Renal pelvis (tissue), 4 donors: ENCODE data around the gene CFAP100. TPM values are rescaled to one million over a fixed set of nuclear protein-coding genes. Genes with fewer than 3 reads are reported as not detected.

Experiments
- DNase-seq: peaks from one replicate; pipeline ENCODE4 v3.0.0-alpha.2; 2013
- polyA plus RNA-seq, 3 donors: library from polyadenylated mRNA; unstranded; fragments of 120-200 nt; gene quantifications; one replicate each; pipeline ENCODE4 v1.2.1, GENCODE V29; 2013; ENCODE audit not compliant: insufficient read length in 3 of 3

The CFAP100 gene
- polyA plus RNA-seq, 3 donors = 1.1 to 1.7 (median 1.5) TPM

GRCh38 chr3:126440709-126440995 lies 45.9 kb downstream of the CFAP100 start:
- no peak for DNase-seq

GRCh38 chr3:126441256-126441880 lies 46.7 kb downstream of the CFAP100 start:
- no peak for DNase-seq

DNA sequence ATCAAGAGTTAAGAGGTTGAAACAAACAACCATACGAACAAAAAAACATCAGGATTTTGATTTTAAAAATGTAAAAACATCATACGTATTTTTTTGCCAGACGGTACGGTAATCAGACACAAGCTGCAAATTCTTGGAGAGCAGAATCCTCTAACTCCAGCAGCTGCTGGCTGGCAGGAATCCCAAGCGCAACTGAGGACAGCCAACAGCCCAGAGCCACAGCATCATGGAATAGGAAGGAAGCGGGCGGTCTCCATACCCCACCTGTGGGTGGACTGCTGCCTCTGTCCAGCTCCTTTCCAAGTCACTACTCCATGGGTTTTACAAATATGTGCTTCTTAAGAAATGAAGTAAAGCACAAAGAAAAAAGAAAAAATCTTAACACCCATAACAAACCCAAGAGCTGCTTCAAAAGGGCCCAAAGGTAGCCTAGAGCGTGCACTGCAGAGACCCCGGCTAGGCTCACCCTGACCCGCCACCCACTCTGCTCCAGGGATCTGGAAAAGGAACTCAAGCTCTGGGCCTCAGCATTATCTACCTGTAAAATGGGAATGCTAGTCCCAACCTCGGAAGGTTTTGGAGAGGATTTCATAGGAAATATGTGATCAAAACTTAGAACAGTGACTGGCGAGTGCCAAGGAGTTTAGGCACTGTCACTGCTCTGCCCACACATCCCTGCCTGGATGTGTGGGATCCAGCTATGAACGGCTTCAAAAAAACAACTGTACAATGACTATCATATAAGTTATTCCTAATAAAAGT lies 47.6 kb downstream of the CFAP100 start:
- DNase-seq = no peak

DNA sequence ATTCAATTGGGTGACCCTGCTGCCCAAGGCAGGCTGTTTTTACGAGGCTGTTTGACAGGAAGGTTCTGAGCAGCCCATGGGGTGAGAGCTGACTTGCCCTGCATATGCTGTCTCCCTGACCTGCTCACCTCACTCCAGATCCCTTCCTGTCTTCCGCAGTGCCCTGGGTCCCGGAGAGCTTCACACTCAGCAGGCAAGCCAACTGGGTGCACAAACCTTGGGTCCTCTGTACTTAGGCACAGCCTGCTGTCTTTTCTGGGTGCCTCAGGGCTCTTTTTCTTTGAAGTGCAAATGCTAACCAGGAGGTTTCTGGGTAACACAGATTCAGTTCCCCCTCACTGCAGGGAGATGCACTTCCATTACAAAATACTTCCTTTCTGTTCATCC lies 48.1 kb downstream of the CFAP100 start:
- DNase-seq = no peak

GRCh38 chr3:126445506-126445905 lies 50.8 kb downstream of the CFAP100 start:
- DNase-seq = no peak

DNA sequence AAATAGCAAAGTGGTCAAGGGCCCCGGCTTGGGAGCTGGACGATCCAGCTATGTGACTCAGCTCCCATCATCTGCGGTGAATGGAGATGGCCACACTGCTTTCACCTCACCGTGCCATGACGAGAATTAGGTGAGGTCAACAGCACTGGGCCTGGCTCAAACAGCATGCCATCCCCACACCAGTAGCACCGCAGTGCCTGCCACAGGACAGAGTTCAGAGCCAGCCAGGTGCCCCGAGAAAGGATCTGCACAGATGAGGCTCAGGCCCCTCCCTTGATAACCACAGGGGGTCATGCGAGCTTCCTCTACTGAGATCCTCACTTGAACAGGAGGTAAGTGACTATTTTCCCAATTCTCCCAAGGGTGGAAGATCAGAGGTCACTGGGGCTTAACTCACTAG lies 51.6 kb downstream of the CFAP100 start:
- DNase-seq = no peak

DNA sequence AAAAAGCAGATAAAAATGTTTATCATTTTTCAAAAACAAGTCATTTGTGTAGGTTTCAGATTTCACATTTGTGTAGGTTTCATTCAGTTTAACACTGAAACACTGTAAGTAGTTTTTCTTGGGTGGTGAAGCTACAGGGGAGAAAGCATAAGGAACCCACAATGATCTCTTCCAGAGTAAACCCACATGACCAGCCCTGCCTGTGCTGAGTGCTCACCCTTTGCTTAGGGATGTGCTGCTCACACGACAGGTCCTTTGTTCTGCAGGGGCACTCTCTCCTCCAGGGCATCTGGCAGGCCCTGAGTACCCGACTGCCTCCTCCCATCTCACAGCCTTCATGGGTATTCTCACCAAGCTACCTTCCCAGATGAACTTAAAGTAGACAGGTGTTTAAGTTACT lies 52.1 kb downstream of the CFAP100 start:
- DNase-seq = no peak

GRCh38 chr3:126447456-126448106 lies 52.9 kb downstream of the CFAP100 start:
- no peak for DNase-seq

DNA sequence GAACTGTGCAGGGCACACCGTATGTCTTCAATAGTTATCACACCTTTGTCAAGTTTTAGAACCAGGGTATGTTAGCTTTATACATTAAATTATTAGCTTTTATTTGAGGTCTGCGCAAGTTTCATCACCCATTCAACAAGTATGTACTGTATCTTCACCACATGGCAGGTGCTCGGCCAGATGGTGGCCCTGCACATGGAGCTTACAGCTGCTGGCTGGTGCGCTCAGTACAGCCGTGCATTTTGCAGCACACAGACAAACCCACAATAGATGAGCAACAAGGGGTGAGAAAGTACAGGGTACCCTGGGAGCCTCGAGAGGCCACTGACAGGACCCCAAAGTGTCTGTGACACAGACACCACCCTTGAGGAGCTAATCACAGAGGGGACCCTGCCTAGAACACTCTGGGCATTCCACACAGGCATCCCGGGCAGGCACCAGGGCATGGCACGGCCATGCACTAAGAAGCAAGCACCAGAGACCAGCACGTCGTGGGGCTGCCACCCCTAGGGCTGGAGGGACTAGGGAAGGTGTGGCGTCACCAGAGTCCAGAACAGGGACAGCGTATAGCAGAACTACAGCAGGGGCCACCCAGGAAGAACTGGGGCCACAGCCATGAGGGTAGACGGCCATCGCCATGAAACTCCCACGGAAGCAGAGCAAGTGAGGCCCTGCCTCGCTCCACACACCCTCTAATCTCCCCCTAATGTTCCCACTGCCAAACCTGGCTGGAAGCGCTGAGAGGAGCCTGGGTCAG lies 53.6 kb downstream of the CFAP100 start:
- no peak for DNase-seq

DNA sequence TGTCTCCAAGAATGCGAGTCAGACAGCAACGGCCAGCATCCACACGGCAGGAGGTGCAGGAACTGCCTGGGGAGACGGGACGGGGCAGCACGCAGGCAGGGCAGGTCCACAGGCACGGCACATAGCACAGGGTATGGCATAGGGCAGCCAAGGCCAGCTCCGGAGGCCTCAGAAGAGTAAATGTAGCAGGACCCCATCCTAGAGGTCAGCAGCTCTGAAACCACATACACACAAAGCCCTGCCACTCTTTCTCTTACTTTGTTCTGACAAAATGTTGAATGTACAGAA lies 54.1 kb downstream of the CFAP100 start:
- no peak for DNase-seq

- no peak for DNase-seq
These were observed 54.9 kb downstream of the CFAP100 start for GRCh38 chr3:126449621-126450051.

GRCh38 chr3:126450219-126450618 lies 55.5 kb downstream of the CFAP100 start:
- no peak for DNase-seq

DNA sequence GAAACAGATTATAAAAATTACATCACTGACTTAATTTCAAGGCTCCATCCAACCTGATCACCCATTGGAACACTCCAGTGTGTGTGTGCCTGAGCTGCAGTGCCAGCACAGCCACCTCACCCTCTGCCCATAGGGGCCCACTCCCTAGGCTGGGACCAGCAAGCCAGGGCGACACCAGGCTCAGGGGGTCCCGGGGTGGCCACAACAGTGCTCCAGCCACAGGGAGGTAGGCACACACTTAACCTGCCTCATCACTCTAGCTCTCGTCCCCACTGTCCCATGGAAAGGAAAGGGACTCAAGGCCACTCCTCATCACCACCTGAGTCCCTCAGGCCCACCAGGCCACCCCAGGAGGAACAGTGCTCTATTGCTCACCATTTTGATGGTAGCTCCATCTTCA lies 56.0 kb downstream of the CFAP100 start:
- no peak for DNase-seq

- no peak for DNase-seq
These were observed 56.8 kb downstream of the CFAP100 start for GRCh38 chr3:126451511-126451910.

- no peak for DNase-seq
These were observed 57.5 kb downstream of the CFAP100 start for GRCh38 chr3:126452213-126452612.

DNA sequence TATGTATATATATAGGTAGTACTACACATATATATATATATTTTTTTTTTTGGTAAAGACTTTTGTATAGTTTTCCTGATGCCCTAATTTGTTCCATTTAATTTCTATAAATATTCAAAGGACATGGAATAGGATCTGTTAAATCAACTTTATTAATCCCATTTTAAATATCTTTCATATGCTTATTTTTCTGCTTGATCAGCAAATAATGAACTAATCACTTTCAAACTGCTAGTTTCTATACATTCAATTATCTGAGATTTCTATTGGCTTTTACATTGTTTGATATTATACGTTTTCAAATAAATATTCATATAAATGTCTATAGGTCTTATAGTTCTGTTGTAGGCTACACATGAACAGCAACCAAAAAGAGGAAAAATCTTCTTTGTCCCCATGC lies 59.3 kb downstream of the CFAP100 start:
- DNase-seq = no peak

- DNase-seq = no peak
These were observed 59.9 kb downstream of the CFAP100 start for GRCh38 chr3:126454437-126455198.

DNA sequence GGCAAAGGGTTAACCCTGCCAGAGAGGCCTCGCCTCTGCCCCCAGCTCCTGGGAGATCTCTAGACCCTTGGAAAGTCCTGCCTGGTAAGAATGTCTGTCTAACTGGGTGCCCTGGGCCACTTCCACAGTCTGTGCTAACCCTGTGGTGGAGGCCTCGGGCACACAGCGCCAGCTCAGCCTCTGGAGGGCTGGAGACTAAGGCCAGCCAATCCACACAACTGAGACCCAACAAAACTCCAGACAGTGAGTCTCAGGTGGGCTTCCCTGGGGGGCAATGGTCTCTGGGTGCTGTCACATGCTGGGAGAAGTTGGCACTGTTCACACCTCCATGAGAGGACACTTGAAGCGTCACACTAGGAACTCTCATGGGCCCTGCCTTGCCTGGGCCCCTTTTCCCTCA lies 61.5 kb downstream of the CFAP100 start:
- DNase-seq = no peak

DNA sequence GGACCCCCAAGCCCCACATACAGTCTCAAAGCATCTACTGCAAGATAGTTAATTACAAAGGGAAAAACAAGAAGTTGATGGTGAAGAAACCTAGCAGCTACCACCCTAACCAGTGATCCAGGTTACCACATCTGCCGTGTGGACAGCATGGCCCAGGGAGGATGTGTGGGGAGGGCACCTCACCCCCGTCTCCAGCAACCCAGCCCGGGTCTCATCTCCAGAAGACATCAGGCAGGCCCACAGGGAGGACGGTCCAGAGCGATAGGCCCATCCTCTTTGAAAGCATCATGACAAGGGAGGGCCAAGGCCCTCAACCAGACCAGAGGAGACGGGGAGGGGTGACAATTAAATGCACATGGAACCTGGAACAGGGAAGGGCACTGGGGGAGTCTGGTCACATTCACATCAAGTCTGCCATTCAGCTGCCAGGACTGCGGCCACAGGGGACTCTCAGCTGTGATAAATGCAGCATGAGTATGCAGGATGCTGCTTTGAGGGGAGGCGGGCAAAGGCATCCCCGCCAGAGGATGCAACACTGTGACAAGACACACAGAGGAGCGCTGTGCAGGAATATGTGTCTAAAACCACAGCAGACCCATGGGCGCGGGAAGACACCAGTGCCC lies 62.2 kb downstream of the CFAP100 start:
- no peak for DNase-seq

GRCh38 chr3:126459111-126459762 lies 64.5 kb downstream of the CFAP100 start:
- DNase-seq = no peak

GRCh38 chr3:126459763-126460127 lies 65.0 kb downstream of the CFAP100 start:
- DNase-seq = no peak
